ENCODE measurements around the gene ZNF280C.
"Not testable (repeated sequence)": the region's sequence is repeated elsewhere in the genome, so short reads cannot be mapped to it uniquely, and the experiment has no call there.

ZNF280C gene

GRCh38 chrX:130261296-130261893 is 7.3 kb downstream of the ZNF280C start:
- no peak for DNase-seq (ENCODE audit: low read depth)

GRCh38 chrX:130260316-130260715 is 8.4 kb downstream of the ZNF280C start:
- no peak for DNase-seq (ENCODE audit: low read depth)

- DNase-seq (ENCODE audit: low read depth) = no peak
These were observed 14.8 kb downstream of the ZNF280C start for GRCh38 chrX:130253916-130254315.

- no peak for DNase-seq (ENCODE audit: low read depth)
These were observed 17.0 kb downstream of the ZNF280C start for GRCh38 chrX:130251671-130252070.

DNA sequence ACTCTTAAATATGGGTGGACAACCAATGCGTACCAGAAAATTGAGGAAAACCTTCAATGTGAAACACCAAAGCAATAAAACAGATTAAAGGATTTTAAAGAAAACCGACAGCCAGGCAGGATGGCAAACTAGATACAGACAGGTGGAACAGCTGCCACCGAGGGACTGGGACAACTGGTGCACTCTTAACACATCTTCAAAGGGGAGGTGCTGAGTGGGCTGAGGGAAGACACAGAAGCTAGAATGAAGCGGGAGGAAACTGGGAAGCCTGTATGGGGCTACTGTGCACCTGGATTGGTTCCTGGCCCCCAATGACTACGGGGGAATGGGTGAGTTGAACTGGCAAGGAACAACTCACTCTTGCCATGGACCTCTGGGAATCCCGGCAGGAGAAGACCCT is 20.7 kb downstream of the ZNF280C start:
- DNase-seq (ENCODE audit: low read depth) = no peak

GRCh38 chrX:130246084-130246483 is 22.6 kb downstream of the ZNF280C start:
- DNase-seq (ENCODE audit: low read depth) = no peak

DNA sequence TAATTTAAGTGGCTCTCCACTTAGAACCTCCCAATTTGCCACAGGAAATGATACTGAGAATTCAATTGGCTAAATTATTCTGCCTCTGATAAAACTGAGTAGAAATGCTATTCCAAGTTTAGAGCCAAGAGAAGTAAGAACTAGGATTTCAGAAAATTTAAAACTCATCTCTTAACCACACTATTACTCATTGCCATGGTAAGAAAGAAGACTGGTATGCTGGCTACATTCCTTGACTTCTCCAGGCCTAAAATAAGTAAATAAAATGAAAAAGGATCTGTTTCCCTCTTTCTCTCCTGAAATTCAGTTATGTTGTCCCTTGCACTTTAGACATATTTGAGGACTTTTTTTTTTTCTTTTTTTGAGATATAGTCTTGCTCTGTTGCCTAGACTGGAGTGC is 23.3 kb downstream of the ZNF280C start:
- DNase-seq (ENCODE audit: low read depth) = peak; percentile 51

DNA sequence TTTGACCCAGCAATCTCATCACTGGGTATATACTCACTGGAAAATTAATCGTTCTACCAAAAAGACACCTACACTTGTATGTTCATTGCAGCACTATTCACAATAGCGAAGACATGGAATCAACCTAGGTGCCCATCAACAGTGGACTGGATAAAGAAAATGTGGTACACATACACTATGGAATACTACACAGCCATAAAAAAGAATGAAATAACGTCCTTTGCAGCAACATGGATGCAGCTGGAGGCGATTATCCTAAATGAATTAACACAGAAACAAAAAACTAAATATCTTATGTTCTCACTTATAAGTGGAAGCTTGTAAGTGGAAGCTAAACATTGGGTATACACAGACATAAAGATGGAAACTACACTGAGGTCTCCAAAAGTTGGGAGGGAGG is 37.5 kb downstream of the ZNF280C start:
- DNase-seq (ENCODE audit: low read depth) = not testable (repeated sequence)

- DNase-seq (ENCODE audit: low read depth) = no peak
These were observed 39.8 kb downstream of the ZNF280C start for GRCh38 chrX:130228871-130229270.

- DNase-seq (ENCODE audit: low read depth) = no peak
These were observed 43.9 kb downstream of the ZNF280C start for GRCh38 chrX:130224810-130225209.

DNA sequence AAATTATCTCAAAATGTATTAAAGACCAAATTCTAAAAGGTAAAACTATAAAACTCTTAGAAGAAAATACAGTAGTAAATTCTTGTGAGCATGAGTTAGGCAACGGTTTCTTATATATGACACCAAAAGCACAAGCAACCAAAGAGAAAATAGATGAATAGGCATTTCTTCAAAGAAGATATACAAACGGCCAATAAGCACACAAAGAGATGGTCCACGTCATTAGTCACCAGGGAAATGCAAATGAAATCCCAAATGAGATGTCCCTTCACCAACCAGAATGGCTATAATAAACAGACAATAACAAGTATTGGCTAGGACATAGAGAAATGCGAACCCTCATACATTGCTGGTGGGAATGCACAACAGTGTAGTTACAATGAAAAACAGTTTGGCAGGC is 52.4 kb downstream of the ZNF280C start:
- DNase-seq (ENCODE audit: low read depth) = no peak

- no peak for DNase-seq (ENCODE audit: low read depth)
These were observed 55.3 kb downstream of the ZNF280C start for GRCh38 chrX:130213376-130213775.

DNA sequence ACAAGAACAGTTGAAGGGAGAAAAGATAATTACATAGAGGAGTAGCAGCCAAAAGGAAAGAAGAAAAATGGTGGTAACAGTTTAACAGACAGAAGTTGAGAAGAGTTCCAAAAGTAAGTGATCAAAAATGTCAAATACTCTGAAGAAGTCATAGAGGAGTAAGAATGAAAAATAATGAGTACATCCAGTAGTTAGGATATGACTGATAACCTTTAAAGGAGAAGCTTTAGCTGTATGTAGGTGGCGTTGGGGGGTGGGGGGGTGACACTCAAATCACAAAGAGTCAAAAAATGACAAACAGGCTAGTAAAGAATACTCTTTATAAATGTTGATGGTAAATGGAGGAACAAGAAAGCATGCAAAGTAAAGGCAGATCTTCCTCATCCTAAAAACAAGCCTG is 56.3 kb downstream of the ZNF280C start:
- no peak for DNase-seq (ENCODE audit: low read depth)

DNA sequence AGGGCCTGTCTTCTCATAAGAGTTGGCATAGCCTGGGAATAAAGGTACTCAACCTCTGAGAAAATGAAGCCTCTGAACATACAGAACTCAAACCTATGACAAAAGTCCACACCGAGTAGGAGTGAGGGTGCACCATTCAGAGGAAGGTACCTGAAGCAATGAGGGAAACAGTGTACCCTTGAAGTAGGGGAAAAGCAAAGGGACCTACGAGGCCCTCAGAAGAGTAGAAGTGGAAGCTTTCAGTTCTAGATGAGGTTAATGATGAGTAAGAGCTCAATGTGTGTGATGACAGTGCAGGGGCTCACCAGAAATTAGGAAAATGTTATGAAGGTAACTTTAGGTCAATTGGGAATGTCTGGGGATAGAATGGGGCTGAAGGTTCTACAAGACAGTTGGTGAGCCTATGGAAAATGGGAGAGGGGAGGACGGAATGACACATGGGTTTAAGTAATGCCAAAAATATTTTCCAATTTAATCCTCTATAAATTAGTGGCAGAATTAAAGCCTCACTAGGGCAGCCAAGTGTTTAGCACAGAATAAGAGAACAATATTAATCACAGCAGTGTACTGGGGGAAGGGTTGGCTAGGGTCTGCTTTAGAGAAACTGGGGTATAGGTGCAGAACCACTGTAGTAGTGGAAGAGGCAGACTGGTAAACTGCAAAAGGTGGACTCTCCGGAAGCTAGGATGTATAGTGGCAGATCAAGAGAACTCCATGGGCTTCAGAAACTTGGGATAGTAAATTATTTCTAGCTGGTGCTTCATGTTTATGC is 57.1 kb downstream of the ZNF280C start:
- no peak for DNase-seq (ENCODE audit: low read depth)

DNA sequence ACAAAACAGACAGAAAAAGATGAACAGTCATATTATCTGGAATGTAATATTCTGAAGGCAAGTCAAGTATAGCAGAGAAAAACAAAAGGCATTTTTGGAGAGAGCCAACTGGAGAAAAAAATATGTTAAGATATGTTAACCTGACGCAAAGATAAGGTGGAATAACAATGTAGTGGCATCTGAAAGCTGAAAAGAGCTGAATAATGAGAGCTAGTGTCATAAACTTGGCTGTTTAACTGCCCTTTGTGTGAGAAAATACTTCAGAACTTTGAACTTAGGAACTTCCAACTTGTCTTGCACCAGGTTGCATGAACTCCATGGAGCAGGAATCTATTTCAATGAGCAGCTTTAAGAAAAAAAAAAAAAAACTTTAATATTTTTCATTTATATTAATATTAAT is 64.1 kb downstream of the ZNF280C start:
- no peak for DNase-seq (ENCODE audit: low read depth)

GRCh38 chrX:130197464-130197863 is 71.2 kb downstream of the ZNF280C start:
- no peak for DNase-seq (ENCODE audit: low read depth)

DNA sequence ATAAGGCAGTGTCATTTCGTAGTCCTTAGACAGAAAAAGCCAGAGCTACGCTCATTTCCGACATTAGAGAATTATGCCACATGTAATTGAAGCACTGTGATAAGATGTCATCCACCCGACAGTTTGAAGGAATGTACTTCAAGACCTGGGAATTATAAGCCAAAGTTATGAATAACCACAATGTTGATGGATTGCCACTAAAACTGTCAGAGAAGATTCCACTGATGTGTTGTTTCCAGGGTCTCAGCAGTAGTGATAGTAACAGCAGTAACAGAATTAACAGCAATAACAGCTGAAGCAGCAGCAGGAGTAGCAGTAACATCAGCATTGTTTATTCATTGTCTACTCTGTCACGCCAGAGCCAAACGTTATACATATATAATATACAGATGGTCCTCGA is 72.2 kb downstream of the ZNF280C start:
- no peak for DNase-seq (ENCODE audit: low read depth)

- DNase-seq (ENCODE audit: low read depth) = no peak
These were observed 77.9 kb downstream of the ZNF280C start for GRCh38 chrX:130190801-130191200.

DNA sequence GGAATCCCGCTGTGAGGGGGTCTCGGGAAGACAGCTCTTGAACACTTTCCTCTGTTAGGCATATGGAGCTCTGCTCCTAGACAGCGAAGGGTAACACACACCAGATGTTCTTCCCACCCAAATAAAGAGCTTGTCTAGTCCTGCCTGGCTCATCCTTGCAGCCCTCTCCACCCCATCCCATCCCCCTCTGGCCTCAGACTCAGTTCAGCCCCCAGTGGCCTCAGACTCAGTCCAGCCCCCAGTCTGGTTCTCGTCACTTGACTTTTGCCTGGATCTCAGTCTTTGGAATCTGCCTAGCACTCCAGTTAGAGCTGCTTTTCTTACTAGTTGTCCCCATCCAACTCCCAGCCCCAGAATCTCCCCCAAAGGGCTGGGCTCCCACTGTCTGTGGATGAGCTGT is 82.0 kb downstream of the ZNF280C start:
- DNase-seq (ENCODE audit: low read depth) = no peak

- no peak for DNase-seq (ENCODE audit: low read depth)
These were observed 83.8 kb downstream of the ZNF280C start for GRCh38 chrX:130184857-130185256.

GRCh38 chrX:130184168-130184567 is 84.5 kb downstream of the ZNF280C start:
- DNase-seq (ENCODE audit: low read depth) = no peak

DNA sequence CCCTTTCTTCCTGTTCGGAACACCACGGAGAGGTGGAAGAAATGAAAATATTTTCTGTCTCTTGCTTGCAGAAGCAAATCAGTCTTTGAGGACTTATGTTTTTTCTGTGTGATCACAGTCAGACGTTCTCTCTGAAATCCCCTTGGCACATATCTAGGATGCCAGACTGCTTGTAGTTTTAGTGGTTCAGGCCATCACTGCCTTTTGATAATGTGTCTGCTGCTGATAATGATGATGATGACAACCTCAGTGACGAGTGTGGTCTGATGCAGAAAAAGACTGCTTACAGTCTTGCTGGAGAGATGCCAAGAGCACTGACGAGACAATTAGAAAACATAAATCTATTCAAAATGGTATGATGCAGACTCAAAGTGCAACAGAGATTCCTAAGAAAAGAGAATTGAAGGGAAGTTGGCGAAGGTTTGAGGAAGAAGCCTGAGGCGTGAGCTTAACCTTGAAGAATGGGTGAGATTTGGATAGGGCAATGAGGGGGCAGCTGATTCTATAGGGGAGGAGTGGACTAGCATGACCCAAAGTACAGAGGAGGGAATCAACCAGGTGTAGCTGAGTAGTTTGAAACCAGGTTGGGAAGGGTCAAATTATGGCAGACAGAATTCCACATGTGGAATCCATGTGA is 89.0 kb downstream of the ZNF280C start:
- no peak for DNase-seq (ENCODE audit: low read depth)

DNA sequence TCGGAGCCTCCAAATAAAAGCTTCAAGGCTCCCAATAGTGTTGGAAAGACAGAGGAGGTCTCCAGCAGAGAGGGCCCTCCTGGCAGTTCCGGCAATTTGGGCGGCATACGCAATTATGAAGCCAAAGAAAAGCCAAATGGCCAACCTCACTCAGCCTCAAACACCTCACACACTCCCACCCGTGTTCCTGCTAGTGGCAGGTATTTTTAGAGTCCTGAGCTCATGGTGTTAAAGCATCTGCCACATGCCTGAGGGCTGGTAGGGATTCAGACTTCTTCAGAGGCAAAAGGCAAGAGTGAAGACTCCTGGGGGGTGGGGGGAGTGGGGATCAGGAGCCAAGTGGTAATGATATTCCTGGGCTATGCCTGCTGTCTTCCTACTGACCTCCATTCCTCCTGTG is 89.5 kb downstream of the ZNF280C start:
- no peak for DNase-seq (ENCODE audit: low read depth)

All from stromal cell of bone marrow (primary cell).